Cardiac muscle cell (in vitro differentiated cells and primary cell): ENCODE results near the gene NAGS. TPM values are rescaled to one million over a fixed set of nuclear protein-coding genes. Genes with fewer than 3 reads are reported as not detected.

ENCODE experiments used
- DNase-seq, 2 donors: peaks; one replicate each; pipeline versions ENCODE4 v3.0.0 to v3.0.0-alpha.2; 2010 to 2017; ENCODE audit warnings: low read depth in 1 of 2, low spot score in 1 of 2
- H3K27ac ChIP-seq: fragments of 200-600 bp; sonication (generic); 2 replicates; pipeline ENCODE4 v1.5.1; 2016
- H3K27me3 ChIP-seq: fragments of 200-600 bp; sonication (generic); 2 replicates; pipeline ENCODE4 v1.6.0; 2016; ENCODE audit warnings: control low read depth
- H3K36me3 ChIP-seq: fragments of 200-600 bp; sonication (generic); 2 replicates; pipeline ENCODE4 v1.5.1; 2016; ENCODE audit warnings: control low read depth
- H3K4me1 ChIP-seq: fragments of 200-600 bp; sonication (generic); 2 replicates; pipeline ENCODE4 v1.8.1; 2017; ENCODE audit warnings: low read depth, mild to moderate bottlenecking, mixed run types
- H3K4me3 ChIP-seq: fragments of 200-600 bp; sonication (generic); 2 replicates; pipeline ENCODE4 v1.5.1; 2016; ENCODE audit warnings: mild to moderate bottlenecking
- H3K9me3 ChIP-seq: fragments of 200-600 bp; sonication (generic); 2 replicates; pipeline ENCODE4 v1.5.1; 2017; ENCODE audit warnings: low read depth, mild to moderate bottlenecking, control low read depth
- polyA plus RNA-seq: library from polyadenylated mRNA; unstranded; fragments of >200 nt; fragmentation: Nextera tagmentation; extraction: Ambion mirVana; gene quantifications from 2 replicates; pipeline ENCODE4 v1.2.1, GENCODE V29; 2016
- total RNA-seq: library from RNA; depleted of rRNA; stranded (reverse); fragments of >200 nt; gene quantifications from 2 replicates; pipeline ENCODE4 v1.2.3, GENCODE V29; 2016
- TF ChIP-seq, protein P1 (sequence below): IDR thresholded peaks from 2 replicates; pipeline ENCODE4 v1.5.1; 2012; ENCODE audit warnings: low read depth, mild to moderate bottlenecking, low read length

Gene NAGS
- total and polyA plus RNA-seq, 2 experiments from 2014 or later: 5.1 to 6.1 TPM

DNA sequence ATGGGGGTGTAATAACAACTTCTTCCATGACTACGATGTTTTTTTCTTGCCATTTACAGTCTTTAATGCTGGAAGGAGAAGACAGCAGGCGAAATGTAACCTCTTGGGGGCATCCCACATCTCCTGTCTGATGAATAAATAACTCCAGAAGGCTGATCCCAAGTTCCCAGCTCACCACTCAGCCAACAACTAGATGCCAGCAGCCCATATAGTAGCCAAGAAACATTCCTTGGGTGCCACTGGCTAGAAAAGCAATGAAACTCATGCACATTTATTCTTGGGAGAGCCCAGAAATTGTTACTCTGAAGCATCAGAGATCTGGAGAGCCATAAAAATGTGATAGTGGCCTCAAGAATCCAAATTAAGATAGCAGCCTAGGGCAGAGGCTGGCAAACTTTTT lies 33.0 kb downstream of the NAGS start:
- H3K9me3 ChIP-seq: no peaks in the 10 kb centered on the region
- H3K36me3 ChIP-seq: peaks cover 29% of the 10 kb centered on the region
- no peak for DNase-seq

DNA sequence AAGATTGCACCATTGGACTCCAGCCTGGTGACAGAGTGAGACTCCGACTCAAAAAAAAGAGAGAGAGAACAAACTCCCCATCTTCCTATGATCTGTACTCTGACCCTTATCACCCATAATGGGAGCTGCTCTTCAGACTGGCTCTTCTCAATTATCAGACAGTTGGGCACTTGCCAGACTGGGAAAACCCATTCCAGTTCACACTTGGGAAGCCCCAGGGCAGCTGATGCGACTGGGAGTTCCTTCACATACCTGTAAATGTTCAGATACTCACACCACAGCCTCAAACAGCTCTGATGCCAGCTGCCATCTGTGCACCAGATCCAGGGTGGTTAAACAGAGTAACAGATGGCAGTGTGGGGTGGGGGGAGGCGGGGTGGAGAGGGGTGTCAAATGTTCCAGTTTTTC lies 34.2 kb downstream of the NAGS start:
- H3K9me3 ChIP-seq: no peaks in the 10 kb centered on the region
- H3K27ac ChIP-seq: peak overlapping the region; percentile 57
- DNase-seq: no peak
- TF ChIP-seq, protein P1, sequence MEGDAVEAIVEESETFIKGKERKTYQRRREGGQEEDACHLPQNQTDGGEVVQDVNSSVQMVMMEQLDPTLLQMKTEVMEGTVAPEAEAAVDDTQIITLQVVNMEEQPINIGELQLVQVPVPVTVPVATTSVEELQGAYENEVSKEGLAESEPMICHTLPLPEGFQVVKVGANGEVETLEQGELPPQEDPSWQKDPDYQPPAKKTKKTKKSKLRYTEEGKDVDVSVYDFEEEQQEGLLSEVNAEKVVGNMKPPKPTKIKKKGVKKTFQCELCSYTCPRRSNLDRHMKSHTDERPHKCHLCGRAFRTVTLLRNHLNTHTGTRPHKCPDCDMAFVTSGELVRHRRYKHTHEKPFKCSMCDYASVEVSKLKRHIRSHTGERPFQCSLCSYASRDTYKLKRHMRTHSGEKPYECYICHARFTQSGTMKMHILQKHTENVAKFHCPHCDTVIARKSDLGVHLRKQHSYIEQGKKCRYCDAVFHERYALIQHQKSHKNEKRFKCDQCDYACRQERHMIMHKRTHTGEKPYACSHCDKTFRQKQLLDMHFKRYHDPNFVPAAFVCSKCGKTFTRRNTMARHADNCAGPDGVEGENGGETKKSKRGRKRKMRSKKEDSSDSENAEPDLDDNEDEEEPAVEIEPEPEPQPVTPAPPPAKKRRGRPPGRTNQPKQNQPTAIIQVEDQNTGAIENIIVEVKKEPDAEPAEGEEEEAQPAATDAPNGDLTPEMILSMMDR: no peak
- peaks cover 10% of the 10 kb centered on the region for H3K4me1 ChIP-seq
- no peaks in the 10 kb centered on the region for H3K27me3 ChIP-seq
- H3K36me3 ChIP-seq: peaks cover 24% of the 10 kb centered on the region
- H3K4me3 ChIP-seq: no peak overlapping the region

More for the DNA sequence above, 33.0 kb downstream of the NAGS start:
- Histone ChIP-seq H3K27ac (no peak overlapping the region), H3K27me3 (no peaks in the 10 kb centered on the region), H3K4me1 (peaks cover 10% of the 10 kb centered on the region), H3K4me3 (no peak overlapping the region)
- TF ChIP-seq, protein P1: no peak

GRCh38 chr17:44039829-44040635 lies 35.6 kb downstream of the NAGS start:
- Histone ChIP-seq H3K36me3 (peaks cover 18% of the 10 kb centered on the region), H3K27ac (peak overlapping the region; percentile 57), H3K4me1 (peaks cover 10% of the 10 kb centered on the region), H3K9me3 (no peaks in the 10 kb centered on the region), H3K27me3 (no peaks in the 10 kb centered on the region), H3K4me3 (no peak overlapping the region)
- peak in 1 of 2 donors; percentile 50 for DNase-seq
- TF ChIP-seq, protein P1: no peak

DNA sequence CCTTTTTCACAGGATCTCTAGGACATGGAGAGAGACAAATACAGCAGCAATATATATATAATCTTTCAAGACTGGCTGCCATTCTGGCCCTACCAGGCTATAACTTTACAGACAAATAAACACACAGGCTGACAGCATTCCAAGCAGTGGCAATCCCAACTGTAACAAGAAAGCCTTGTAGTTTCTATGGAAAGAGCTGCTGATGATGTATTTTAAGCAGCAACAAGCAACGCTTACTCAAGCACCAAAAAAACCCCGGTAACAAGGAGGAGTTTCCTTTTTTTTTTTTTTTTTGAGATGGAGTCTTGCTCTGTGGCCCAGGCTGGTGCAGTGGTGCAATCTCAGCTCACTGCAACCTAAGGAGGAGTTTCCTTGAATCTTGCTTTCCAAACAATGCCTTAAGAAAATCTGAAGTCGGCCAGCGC lies 38.9 kb downstream of the NAGS start:
- DNase-seq: peak in 1 of 2 donors; percentile 77
- Histone ChIP-seq H3K36me3 (peaks cover 3% of the 10 kb centered on the region), H3K4me1 (peaks cover 10% of the 10 kb centered on the region), H3K9me3 (no peaks in the 10 kb centered on the region), H3K27me3 (no peaks in the 10 kb centered on the region), H3K27ac (peak overlapping the region; percentile 71), H3K4me3 (no peak overlapping the region)
- TF ChIP-seq, protein P1: no peak

DNA sequence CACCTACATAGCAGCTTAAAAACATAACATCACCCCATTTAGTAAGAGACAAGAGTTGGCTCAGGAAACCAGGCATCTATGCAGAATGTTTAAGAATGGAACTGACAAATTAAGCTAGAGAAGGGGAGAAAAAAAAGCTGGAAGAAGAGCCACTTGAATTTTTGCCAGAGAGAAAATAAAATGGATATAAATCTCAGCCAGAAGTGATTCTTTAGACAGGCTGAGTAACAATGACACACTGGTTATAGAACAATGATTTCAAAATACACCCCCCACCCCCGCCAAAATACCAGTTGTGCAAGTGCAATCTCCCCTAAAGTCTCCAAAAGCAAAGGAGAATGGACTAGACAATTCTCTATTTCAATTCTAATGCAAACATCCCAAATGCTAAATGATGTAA lies 39.6 kb downstream of the NAGS start:
- DNase-seq: peak in 1 of 2 donors; percentile 50
- H3K9me3 ChIP-seq: no peaks in the 10 kb centered on the region
- H3K4me3 ChIP-seq: no peak overlapping the region
- H3K36me3 ChIP-seq: peaks cover 3% of the 10 kb centered on the region
- TF ChIP-seq, protein P1: no peak
- H3K27ac ChIP-seq: no peak overlapping the region
- H3K4me1 ChIP-seq: peaks cover 10% of the 10 kb centered on the region
- no peaks in the 10 kb centered on the region for H3K27me3 ChIP-seq
